SK-N-SH (cell line): Measurements from ENCODE around the gene KBTBD4. TPM values are rescaled to one million over a fixed set of nuclear protein-coding genes. Genes with fewer than 3 reads are reported as not detected.

Experiments
- CTCF ChIA-PET: fragments of 300-600, 350-600 bp; formaldehyde crosslinking; extraction: SDS; loops from one replicate; lab custom pipeline; 2021; lab: Yijun Ruan, JAX
- POLR2A ChIA-PET: fragments of 350-600 bp; sonication (Branson Sonifier 250); formaldehyde crosslinking; extraction: SDS; loops from one replicate; lab custom pipeline; 2020; ENCODE audit warnings: antibody characterized with exemption, inconsistent platforms; lab: Yijun Ruan, JAX
- DNase-seq: peaks from one replicate; pipeline ENCODE4 v3.0.0; 2012
- H2AFZ ChIP-seq: fragments of 200-600 bp; sonication (generic); 2 replicates; pipeline ENCODE4 v1.8.1; 2016; ENCODE audit warnings: antibody characterized with exemption, mild to moderate bottlenecking, low read depth
- H3F3A ChIP-seq: fragments of 200-600 bp; sonication (generic); replicated peaks from 2 replicates; pipeline ENCODE3; 2016; ENCODE audit warnings: antibody characterized with exemption, mild to moderate bottlenecking; ENCODE audit not compliant: insufficient read depth
- H3K27ac ChIP-seq, 2 experiments: fragments of 200-500 bp in 1 of 2; fragments of 200-600 bp in 1 of 2; sonication (Bioruptor generic) in 1 of 2; sonication (generic), shearing (Covaris generic) in 1 of 2; 2 replicates each; pipeline versions ENCODE4 v1.5.1 to v1.6.1; 2014 to 2016; ENCODE audit warnings: low read depth in 2 of 2, inconsistent platforms in 1 of 2, low read length in 1 of 2, mild to moderate bottlenecking in 1 of 2, mixed read lengths in 1 of 2
- H3K27me3 ChIP-seq: fragments of 200-600 bp; sonication (generic), shearing (Covaris generic); 2 replicates; pipeline ENCODE4 v1.6.1; 2016; ENCODE audit warnings: mixed run types; ENCODE audit not compliant: insufficient read depth
- H3K36me3 ChIP-seq, 2 experiments: fragments of 200-500 bp in 1 of 2; fragments of 200-600 bp in 1 of 2; sonication (Bioruptor generic) in 1 of 2; sonication (generic) in 1 of 2; replicated peaks in 1 of 2; 2 replicates each; pipeline versions ENCODE3 to v1.5.1; 2014 to 2016; ENCODE audit warnings: low read length in 1 of 2, mild to moderate bottlenecking in 1 of 2; ENCODE audit not compliant: insufficient read depth in 2 of 2, control insufficient read depth in 1 of 2
- H3K4me1 ChIP-seq, 2 experiments: fragments of 200-500 bp in 1 of 2; fragments of 200-600 bp in 1 of 2; sonication (Bioruptor generic) in 1 of 2; sonication (generic), shearing (Covaris generic) in 1 of 2; 2 replicates each; pipeline versions ENCODE4 v1.5.1 to v1.6.1; 2014 to 2016; ENCODE audit warnings: low read depth in 1 of 2, low read length in 1 of 2, mixed run types in 1 of 2; ENCODE audit not compliant: insufficient read depth in 2 of 2, control insufficient read depth in 1 of 2
- H3K4me2 ChIP-seq: fragments of 200-600 bp; sonication (generic), shearing (Covaris generic); 2 replicates; pipeline ENCODE4 v1.6.1; 2017; ENCODE audit warnings: mixed run types
- H3K4me3 ChIP-seq, 2 experiments: fragments of 200-500 bp in 1 of 2; fragments of 200-600 bp in 1 of 2; sonication (Bioruptor generic) in 1 of 2; sonication (generic), shearing (Covaris generic) in 1 of 2; 2 replicates each; pipeline versions ENCODE4 v1.5.1 to v1.8.1; 2014 to 2016; ENCODE audit warnings: low read depth in 2 of 2, inconsistent platforms in 1 of 2, low read length in 1 of 2, mild to moderate bottlenecking in 1 of 2, mixed read lengths in 1 of 2, moderate library complexity in 1 of 2
- H3K79me2 ChIP-seq: fragments of 200-600 bp; sonication (generic); 2 replicates; pipeline ENCODE4 v1.8.1; 2017; ENCODE audit warnings: mild to moderate bottlenecking; ENCODE audit not compliant: insufficient read depth
- H3K9ac ChIP-seq: fragments of 200-600 bp; sonication (generic); 2 replicates; pipeline ENCODE4 v1.6.1; 2017; ENCODE audit warnings: mixed run types
- H3K9me2 ChIP-seq: fragments of 200-600 bp; sonication (generic); 2 replicates; pipeline ENCODE4 v1.6.1; 2017; ENCODE audit warnings: mixed run types
- H3K9me3 ChIP-seq: fragments of 200-600 bp; sonication (generic); 2 replicates; pipeline ENCODE4 v1.6.1; 2017; ENCODE audit warnings: mixed run types, mild to moderate bottlenecking, moderate library complexity
- H4K20me1 ChIP-seq: fragments of 200-600 bp; sonication (generic); 2 replicates; pipeline ENCODE4 v1.6.1; 2017; ENCODE audit warnings: mild to moderate bottlenecking, mixed run types; ENCODE audit not compliant: insufficient read depth
- CHD2 ChIP-seq: fragments of 150-350 bp; IDR thresholded peaks from 2 replicates; pipeline ENCODE4 v1.6.1; 2018; ENCODE audit warnings: low read length; ENCODE audit not compliant: partially characterized antibody
- EZH2phosphoT487 ChIP-seq: fragments of 200-600 bp; sonication (generic); IDR thresholded peaks from 2 replicates; pipeline ENCODE4 v1.6.1; 2017; ENCODE audit warnings: low read depth, mixed run types, mild to moderate bottlenecking, antibody characterized with exemption, moderate library complexity, borderline replicate concordance
- FOXJ3 ChIP-seq: sonication (generic); formaldehyde crosslinking; IDR thresholded peaks from 2 replicates; pipeline ENCODE4 v1.5.1; 2020; ENCODE audit warnings: mild to moderate bottlenecking, missing genetic modification reagents
- FOXM1 ChIP-seq: IDR thresholded peaks from 2 replicates; pipeline ENCODE4 v1.4.0; 2012; ENCODE audit warnings: low read depth, mild to moderate bottlenecking
- GABPA ChIP-seq: IDR thresholded peaks from 2 replicates; pipeline ENCODE4 v1.4.0; 2012; ENCODE audit warnings: low read depth, mild to moderate bottlenecking
- GATA2 ChIP-seq: sonication (generic); formaldehyde crosslinking; IDR thresholded peaks from 2 replicates; pipeline ENCODE4 v1.5.0; 2020; ENCODE audit warnings: mild to moderate bottlenecking, missing genetic modification reagents
- IRF3 ChIP-seq: fragments of 150-350 bp; IDR thresholded peaks from 2 replicates; pipeline ENCODE4 v1.6.1; 2016; ENCODE audit warnings: mild to moderate bottlenecking, low read depth, low read length
- JUND ChIP-seq: IDR thresholded peaks from 2 replicates; pipeline ENCODE4 v1.4.0; 2012
- MEF2A ChIP-seq: IDR thresholded peaks from 2 replicates; pipeline ENCODE4 v1.4.0; 2012; ENCODE audit warnings: low read depth, borderline replicate concordance
- PBX3 ChIP-seq: IDR thresholded peaks from 2 replicates; pipeline ENCODE4; 2012
- RCOR1 ChIP-seq: fragments of 150-350 bp; IDR thresholded peaks from 2 replicates; pipeline ENCODE4 v1.6.1; 2017; ENCODE audit warnings: antibody characterized with exemption, low read length
- SIN3A ChIP-seq: IDR thresholded peaks from 2 replicates; pipeline ENCODE4 v1.6.1; 2012; ENCODE audit warnings: low read depth, mild to moderate bottlenecking, low read length, moderate library complexity, borderline replicate concordance
- SMC3 ChIP-seq: IDR thresholded peaks from 2 replicates; pipeline ENCODE4 v1.6.1; 2012; ENCODE audit warnings: low read depth, low read length, improper control_type of control experiment
- TEAD4 ChIP-seq: IDR thresholded peaks from 2 replicates; pipeline ENCODE4 v1.4.0; 2012; ENCODE audit warnings: mild to moderate bottlenecking, borderline replicate concordance; ENCODE audit not compliant: insufficient read depth
- YY1 ChIP-seq: IDR thresholded peaks from 2 replicates; pipeline ENCODE4 v1.4.0; 2012; ENCODE audit warnings: low read depth, mild to moderate bottlenecking
- ZBTB33 ChIP-seq: IDR thresholded peaks from 2 replicates; pipeline ENCODE4 v1.4.0; 2012; ENCODE audit warnings: low read depth, borderline replicate concordance
- WGBS: methylation state at CpG from one replicate; pipeline ENCODE4 v1.1.6; 2017; ENCODE audit warnings: low lambda C conversion rate; 5-methylcytosine and 5-hydroxymethylcytosine counted together
- polyA plus RNA-seq, 3 experiments: library from polyadenylated mRNA; depleted of rRNA; stranded (reverse); fragments of >200 nt; gene quantifications; 2 replicates each; pipeline ENCODE4 v1.2.3, GENCODE V29; 2012
- TF ChIP-seq, protein P1 (sequence below): IDR thresholded peaks from 2 replicates; pipeline ENCODE4 v1.6.1; 2012; ENCODE audit warnings: mild to moderate bottlenecking, low read depth, low read length, moderate library complexity
- TF ChIP-seq, protein P2 (sequence below): fragments of 200-600 bp; sonication (generic); IDR thresholded peaks from 2 replicates; pipeline ENCODE4 v1.6.1; 2017; ENCODE audit warnings: antibody characterized with exemption, mild to moderate bottlenecking, moderate library complexity

KBTBD4 gene
- polyA plus RNA-seq, 1 of the 3 experiments (the other 2 are of a cell fraction), result 16.8 TPM

DNA sequence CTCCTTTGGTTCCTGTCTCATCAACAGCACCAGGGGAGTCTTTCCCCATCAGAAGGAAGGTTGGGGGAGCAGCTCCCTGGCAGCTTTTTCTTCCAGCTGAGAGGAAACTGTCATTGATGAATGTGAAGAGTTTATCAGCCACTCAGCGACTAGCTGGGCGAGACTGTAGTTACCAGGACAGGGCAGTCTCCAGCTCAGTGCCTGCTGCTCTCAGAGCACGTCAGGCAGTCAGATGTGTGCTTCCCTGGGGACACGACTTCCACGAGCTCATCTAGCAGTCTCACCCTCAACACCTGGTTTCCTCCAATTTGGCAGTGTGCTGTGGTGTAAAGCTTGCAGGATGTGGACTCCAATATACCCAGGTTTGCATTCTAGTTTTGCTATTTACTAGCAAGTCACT lies 28.0 kb upstream of the KBTBD4 start (continued):
- TF ChIP-seq, protein P1, sequence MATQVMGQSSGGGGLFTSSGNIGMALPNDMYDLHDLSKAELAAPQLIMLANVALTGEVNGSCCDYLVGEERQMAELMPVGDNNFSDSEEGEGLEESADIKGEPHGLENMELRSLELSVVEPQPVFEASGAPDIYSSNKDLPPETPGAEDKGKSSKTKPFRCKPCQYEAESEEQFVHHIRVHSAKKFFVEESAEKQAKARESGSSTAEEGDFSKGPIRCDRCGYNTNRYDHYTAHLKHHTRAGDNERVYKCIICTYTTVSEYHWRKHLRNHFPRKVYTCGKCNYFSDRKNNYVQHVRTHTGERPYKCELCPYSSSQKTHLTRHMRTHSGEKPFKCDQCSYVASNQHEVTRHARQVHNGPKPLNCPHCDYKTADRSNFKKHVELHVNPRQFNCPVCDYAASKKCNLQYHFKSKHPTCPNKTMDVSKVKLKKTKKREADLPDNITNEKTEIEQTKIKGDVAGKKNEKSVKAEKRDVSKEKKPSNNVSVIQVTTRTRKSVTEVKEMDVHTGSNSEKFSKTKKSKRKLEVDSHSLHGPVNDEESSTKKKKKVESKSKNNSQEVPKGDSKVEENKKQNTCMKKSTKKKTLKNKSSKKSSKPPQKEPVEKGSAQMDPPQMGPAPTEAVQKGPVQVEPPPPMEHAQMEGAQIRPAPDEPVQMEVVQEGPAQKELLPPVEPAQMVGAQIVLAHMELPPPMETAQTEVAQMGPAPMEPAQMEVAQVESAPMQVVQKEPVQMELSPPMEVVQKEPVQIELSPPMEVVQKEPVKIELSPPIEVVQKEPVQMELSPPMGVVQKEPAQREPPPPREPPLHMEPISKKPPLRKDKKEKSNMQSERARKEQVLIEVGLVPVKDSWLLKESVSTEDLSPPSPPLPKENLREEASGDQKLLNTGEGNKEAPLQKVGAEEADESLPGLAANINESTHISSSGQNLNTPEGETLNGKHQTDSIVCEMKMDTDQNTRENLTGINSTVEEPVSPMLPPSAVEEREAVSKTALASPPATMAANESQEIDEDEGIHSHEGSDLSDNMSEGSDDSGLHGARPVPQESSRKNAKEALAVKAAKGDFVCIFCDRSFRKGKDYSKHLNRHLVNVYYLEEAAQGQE, result no peak
- no peak for TF ChIP-seq MEF2A
- no peak for TF ChIP-seq GABPA
- no peak for TF ChIP-seq FOXM1
- no peak for TF ChIP-seq PBX3
- no peak for TF ChIP-seq FOXJ3 (CRISPR knock-in tag)
- TF ChIP-seq JUND, result no peak

GRCh38 chr11:47605921-47606320 lies 27.2 kb upstream of the KBTBD4 start:
- Histone ChIP-seq H3F3A (no peaks in the 10 kb centered on the region), H3K27me3 (no peaks in the 10 kb centered on the region), H3K9me3 (no peaks in the 10 kb centered on the region), H3K9ac (no peak overlapping the region), H4K20me1 (no peaks in the 10 kb centered on the region), H3K9me2 (no peaks in the 10 kb centered on the region), H2AFZ (no peak overlapping the region), H3K36me3 (no peaks in the 10 kb centered on the region), H3K27ac (no peak overlapping the region), H3K79me2 (no peaks in the 10 kb centered on the region), H3K4me1 (peaks cover 10 to 17% of the 10 kb centered on the region in 2 experiments; a peak in 1 of 4 replicates), H3K4me2 (no peak overlapping the region), H3K4me3 (no peak overlapping the region)
- ChIA-PET POLR2A (no interaction called here), CTCF (interaction anchor here (1.4 to 2.6 kb wide), 2 partner anchors 11 to 232 kb away, joined by 4 to 18 read pairs; no protein-coding TSS in a partner anchor)
- 74% methylated on average over 3 of the region's 3 CpGs for WGBS
- no peak for DNase-seq
- TF ChIP-seq YY1, result no peak
- no peak for TF ChIP-seq TEAD4
- TF ChIP-seq CHD2, result no peak
- TF ChIP-seq, protein P1, result no peak
- TF ChIP-seq IRF3, result no peak
- no peak for TF ChIP-seq EZH2phosphoT487
- TF ChIP-seq FOXM1, result no peak
- TF ChIP-seq SIN3A, result no peak
- TF ChIP-seq GATA2, result no peak
- TF ChIP-seq FOXJ3 (CRISPR knock-in tag), result no peak
- TF ChIP-seq, protein P2, sequence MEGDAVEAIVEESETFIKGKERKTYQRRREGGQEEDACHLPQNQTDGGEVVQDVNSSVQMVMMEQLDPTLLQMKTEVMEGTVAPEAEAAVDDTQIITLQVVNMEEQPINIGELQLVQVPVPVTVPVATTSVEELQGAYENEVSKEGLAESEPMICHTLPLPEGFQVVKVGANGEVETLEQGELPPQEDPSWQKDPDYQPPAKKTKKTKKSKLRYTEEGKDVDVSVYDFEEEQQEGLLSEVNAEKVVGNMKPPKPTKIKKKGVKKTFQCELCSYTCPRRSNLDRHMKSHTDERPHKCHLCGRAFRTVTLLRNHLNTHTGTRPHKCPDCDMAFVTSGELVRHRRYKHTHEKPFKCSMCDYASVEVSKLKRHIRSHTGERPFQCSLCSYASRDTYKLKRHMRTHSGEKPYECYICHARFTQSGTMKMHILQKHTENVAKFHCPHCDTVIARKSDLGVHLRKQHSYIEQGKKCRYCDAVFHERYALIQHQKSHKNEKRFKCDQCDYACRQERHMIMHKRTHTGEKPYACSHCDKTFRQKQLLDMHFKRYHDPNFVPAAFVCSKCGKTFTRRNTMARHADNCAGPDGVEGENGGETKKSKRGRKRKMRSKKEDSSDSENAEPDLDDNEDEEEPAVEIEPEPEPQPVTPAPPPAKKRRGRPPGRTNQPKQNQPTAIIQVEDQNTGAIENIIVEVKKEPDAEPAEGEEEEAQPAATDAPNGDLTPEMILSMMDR, result no peak
- TF ChIP-seq ZBTB33, result no peak
- no peak for TF ChIP-seq SMC3
- TF ChIP-seq RCOR1, result no peak
